ENCODE measurements around the gene TLL1.

TLL1 gene

DNA sequence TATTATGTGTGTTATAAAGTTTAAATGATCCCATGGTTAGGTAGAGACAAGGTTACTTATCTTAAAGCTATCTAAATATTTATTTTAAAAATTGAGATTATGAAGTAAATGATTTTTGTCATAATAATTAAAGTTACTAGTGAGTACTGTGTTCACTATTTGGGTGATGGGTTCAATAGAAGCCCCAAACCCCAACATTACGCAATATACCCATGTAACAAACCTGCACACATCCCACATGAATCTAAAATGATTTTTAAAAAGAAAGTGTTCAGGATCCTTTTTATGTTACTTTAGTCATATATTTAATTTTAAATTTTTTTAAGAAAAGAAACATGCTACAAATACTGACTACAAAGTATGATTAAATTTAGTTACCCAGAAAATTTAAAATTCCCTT is 193.9 kb downstream of the TLL1 start:
- DNase-seq = no peak

GRCh38 chr4:166067915-166068314 is 194.9 kb downstream of the TLL1 start:
- no peak for DNase-seq

DNA sequence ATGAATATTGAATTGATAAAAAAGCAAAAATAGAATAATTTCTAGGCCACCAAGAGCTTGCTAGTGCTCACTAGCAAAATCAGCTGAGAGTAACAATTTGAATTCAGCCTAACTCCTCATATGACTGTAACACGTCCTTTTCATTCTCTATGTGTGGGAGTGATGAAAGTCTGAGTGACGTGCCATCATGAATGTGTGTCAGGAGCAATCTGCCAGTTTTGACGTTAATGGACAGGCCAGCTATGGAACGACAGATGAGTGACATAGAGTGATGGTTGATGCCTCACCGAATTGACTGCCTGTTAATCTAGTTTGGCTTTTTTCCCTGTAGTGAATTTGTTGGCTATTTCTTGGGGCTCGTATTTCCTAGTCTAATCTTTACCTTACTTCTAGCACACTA is 200.7 kb downstream of the TLL1 start:
- no peak for DNase-seq

DNA sequence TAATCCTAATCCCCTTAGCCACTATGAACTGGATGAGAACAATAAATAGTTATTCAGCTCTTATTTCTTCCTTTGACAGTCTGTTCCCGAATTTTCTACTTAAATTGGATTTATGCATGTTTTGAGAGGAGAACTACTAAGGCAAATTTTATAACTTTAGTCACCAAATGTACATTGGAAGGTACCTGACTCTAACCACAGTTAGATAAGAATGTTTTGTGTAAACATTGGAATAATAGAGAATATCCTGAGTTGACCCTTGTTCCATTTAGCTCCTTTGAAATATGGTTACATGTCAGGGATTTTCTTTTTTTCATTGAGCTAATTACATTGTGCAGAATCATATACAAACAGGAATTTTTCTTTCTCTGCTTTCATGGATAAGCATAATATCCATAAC is 202.6 kb downstream of the TLL1 start:
- no peak for DNase-seq

DNA sequence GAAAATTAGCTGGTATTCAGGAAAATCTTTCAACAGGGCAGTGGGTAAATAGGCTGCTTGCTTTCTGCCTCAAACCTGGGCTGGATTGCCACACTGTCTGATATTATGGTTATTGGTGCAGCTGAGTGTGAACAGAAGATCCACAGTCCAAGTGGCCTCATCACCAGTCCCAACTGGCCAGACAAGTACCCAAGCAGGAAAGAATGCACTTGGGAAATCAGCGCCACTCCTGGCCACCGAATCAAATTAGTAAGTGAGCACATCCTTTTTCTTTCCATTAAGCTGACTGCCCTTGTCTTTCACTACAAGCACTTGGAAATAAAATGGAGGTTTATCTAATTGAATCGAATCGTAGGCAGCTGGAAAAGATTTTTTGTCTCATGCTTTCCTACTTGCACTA is 204.7 kb downstream of the TLL1 start:
- no peak for DNase-seq

DNA sequence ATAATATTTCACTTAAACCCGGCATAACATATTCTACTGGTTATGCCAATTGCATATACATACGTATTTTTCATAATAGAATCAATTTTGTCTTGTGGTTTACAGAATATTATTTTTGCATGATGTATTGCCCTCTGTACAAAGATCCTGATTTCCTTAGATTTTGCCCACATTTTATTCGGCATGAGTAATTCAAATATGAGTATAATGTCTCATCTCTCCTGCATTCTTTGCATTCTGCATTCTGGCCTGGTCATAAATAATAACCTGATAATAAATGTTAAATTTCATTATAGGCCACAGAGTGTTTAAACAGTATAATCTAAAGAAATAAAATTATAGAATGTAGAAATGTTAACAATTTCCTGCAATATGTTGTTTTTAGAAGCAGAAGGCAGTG is 205.3 kb downstream of the TLL1 start:
- DNase-seq = no peak

DNA sequence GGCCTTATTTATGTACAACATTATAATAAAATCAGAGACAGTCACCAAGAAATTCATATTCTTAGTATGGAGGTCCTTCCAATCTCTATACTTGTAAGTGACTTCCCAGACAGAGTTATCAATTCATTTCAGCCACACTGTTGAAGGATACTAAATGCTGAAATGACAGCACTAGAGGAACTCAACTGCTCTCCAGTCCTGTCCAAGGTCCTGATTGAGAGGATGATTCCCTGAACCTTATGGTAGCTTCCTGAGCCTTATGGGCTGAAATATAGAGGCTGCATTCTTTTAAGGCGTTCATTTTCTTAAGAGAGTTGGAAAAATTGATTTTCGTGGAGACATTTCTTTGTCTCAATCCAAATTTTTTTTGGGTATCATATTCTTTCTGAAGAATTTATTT is 205.9 kb downstream of the TLL1 start:
- DNase-seq = no peak

- no peak for DNase-seq
Observed at GRCh38 chr4:166087569-166087968, 214.5 kb downstream of the TLL1 start.

GRCh38 chr4:166088576-166088975 is 215.5 kb downstream of the TLL1 start:
- no peak for DNase-seq

DNA sequence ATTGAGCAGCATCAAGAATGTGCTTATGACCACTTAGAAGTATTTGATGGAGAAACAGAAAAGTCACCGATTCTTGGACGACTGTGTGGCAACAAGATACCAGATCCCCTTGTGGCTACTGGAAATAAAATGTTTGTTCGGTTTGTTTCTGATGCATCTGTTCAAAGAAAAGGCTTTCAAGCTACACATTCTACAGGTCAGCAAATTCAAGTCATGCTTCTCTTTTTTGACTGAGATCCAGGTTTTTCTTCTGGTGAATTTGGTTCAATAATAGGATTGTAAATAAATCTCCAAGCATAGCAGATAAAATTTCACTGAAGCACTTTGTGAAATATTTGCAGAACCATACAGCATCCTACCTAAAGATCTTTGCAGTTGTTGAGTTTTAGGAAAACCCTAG is 218.1 kb downstream of the TLL1 start:
- no peak for DNase-seq

GRCh38 chr4:166091912-166092510 is 219.0 kb downstream of the TLL1 start:
- no peak for DNase-seq

- no peak for DNase-seq
Observed at GRCh38 chr4:166092797-166093290, 219.8 kb downstream of the TLL1 start.

- no peak for DNase-seq
Observed at GRCh38 chr4:166104623-166105022, 231.6 kb downstream of the TLL1 start.

DNA sequence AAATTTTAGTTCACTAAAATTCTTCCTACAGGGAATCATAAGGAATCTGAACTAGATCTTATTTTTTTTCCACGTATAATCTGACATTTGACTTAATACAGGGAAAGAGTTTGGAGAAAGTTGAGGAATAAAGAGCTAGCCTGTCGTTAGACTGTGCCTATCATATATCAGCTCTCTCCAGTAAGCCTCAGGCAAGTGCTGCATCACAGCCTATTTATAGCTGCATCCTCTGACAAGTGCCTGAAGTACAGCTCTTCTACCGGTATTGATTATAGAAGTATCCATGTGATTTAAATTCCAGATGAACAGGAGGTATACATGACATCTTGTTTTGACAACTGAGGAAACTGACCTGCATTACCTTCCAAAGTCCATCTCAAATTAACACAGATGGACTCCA is 248.9 kb downstream of the TLL1 start:
- no peak for DNase-seq

DNA sequence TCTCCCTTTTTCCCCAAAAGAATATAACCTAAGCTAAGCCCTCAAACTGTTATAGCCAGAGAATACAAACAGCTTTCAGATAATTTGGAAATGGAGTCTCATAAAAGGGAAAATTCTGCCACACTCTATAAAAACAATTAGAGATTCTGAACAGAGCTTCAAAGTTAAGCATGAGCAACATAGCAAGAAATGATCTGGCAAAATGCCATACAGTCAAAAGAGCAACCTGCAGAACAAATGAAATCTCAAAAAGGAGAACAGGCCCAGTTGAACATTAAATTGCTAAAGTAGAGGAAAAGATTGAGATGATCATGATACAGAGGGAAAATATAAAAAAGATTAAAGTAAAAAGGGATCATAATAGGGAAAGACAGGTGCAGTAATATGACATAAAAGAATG is 250.5 kb downstream of the TLL1 start:
- DNase-seq = no peak

GRCh38 chr4:166128403-166128802 is 255.4 kb downstream of the TLL1 start:
- DNase-seq = no peak

GRCh38 chr4:166134285-166134684 is 261.2 kb downstream of the TLL1 start:
- DNase-seq = no peak

DNA sequence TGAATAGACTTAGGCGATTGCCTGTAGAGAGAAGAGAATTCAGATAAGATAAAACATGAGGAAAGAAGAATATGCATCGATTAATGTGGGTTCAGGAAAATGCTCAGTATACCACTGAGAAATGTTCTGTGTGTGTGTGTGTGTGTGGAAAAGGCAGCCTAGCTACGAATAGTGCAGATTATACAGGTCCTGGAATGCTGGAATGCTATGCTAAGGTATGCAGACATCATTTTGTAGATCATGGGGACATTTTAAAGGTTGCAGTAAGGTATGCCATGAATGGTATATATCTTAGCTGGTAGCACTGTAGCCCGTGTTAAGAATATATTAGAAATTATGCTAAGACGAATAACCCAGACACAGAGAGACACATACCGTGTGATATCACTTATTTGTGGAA is 267.9 kb downstream of the TLL1 start:
- no peak for DNase-seq

GRCh38 chr4:166143227-166143626 is 270.2 kb downstream of the TLL1 start:
- no peak for DNase-seq

GRCh38 chr4:166144607-166145006 is 271.6 kb downstream of the TLL1 start:
- DNase-seq = no peak

- no peak for DNase-seq
Observed at GRCh38 chr4:166146806-166147540, 273.9 kb downstream of the TLL1 start.

All from T1000 (cell line).